GM18499 (cell line): ENCODE results near the gene ANKRD9.
"Not testable (repeated sequence)": the region's sequence is repeated elsewhere in the genome, so short reads cannot be mapped to it uniquely, and the experiment has no call there.

Experiments used
- ATAC-seq: cut with Tn5 transposase; IDR thresholded peaks from one replicate; pipeline ENCODE4 v1.9.1; 2021; ENCODE audit warnings: moderate number of reproducible peaks; ENCODE audit not compliant: insufficient read depth, unreplicated experiment

Gene ANKRD9, protein sequence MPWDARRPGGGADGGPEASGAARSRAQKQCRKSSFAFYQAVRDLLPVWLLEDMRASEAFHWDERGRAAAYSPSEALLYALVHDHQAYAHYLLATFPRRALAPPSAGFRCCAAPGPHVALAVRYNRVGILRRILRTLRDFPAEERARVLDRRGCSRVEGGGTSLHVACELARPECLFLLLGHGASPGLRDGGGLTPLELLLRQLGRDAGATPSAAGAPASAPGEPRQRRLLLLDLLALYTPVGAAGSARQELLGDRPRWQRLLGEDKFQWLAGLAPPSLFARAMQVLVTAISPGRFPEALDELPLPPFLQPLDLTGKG

DNA sequence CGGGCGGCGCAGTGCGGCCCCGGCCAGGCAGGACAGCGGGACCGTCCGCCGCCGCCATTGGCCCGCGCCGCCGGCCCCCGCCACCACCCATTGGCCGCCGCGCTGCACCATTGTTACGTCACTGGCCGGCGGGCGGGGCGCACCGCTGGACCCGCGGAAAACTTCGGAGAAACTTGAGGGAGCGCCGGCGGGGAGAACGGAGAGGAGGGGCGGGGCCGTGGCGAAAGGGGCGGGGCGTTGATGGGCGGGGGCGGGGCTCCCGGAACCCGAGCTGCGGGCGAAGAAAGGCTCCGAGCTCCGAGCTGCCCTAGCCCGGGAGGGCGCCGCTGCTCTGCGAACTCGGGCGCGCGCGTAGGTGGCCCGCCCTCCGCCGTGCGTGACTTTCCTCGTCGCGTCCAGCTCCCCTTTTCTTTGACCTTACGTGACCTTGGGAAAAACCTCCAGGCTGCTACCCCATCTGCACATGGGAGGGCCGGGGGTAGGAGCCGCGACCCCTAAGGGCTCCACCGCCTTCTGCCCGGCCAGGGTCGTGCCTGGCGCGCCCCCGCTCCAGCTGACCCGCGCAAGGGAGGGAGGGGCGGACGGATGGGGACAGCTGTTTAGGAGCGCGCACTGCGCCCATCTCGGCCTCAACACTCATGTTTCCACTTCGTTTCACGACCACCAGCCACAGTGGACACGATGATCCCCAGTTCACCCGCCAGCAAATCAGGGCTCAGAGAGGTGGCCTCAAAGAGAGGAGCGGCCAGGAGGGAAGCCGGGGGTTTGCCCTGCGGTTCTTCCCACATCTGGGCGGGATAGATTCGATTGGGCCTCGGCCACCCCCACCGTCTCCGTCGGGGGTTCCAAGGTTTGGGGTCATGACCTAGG lies at the start of gene ANKRD9:
TSS of gene ANKRD9 (minus strand) at position 31 of the 870 bp plus-strand sequence. CDS start 1,887 bp downstream, outside the sequence.
- ATAC-seq = no peak

DNA sequence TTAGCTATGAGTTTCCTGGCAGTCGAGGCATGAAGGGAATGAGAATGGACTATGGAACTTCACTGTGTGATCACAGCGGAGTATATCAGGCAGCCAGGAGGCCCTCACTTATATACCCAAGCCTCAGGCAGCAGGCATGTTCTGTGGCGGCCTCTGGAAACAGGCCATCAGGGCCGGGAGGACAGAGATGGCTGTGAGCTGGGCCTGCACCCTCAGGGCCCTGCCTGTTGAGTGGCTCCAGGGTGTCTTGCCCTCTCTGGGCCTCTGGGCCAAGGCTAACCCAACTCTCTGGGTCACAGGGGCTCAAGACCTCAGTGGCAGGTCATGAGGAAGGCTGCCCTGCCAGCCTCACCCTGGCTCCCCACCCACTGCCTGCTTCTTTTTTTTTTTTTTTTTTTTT lies 49.0 kb upstream of the ANKRD9 start:
- ATAC-seq = no peak

GRCh38 chr14:102557434-102558226 lies 48.1 kb upstream of the ANKRD9 start:
- ATAC-seq = no peak

GRCh38 chr14:102556098-102556677 lies 46.6 kb upstream of the ANKRD9 start:
- no peak for ATAC-seq

- ATAC-seq = no peak
Observed at GRCh38 chr14:102554821-102555819, 45.5 kb upstream of the ANKRD9 start.

DNA sequence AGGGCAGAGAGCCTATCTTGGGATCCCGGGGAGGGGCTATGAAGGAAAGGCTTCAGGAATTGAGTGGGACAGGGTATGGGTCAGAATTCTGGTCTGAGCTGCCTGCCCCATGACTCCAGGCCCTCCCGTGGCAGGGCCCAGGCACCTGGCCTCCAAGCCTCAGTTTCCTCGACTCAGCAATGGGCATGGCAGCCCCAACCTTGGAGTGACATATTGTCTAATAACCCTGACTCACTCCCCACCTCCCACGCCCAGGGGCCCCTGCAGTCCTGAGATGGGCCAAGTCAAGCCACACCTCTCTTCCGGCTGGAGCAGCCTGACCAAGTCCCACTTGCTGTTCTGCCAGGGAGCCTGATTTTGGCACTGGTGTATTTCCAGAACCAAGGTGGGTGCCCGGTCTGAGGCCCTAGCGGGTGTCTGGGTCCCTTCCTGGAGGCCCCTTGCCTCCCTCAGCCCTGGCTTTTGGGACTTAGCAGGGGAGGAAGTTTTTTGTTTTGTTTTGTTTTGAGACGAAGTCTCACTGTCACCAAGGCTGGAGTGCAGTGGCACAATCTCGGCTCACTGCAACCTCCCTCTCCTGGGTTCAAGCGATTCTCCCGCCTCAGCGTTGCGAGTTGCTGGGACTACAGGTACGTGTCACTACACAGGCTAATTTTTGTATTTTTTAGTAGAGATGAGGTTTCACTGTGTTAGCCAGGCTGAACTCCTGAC lies 42.6 kb upstream of the ANKRD9 start:
- ATAC-seq = no peak

- not testable (repeated sequence) for ATAC-seq
Observed at GRCh38 chr14:102550927-102551401, 41.4 kb upstream of the ANKRD9 start.

GRCh38 chr14:102548616-102549240 lies 39.2 kb upstream of the ANKRD9 start:
- no peak for ATAC-seq

- ATAC-seq = no peak
Observed at GRCh38 chr14:102545461-102546265, 36.1 kb upstream of the ANKRD9 start.

DNA sequence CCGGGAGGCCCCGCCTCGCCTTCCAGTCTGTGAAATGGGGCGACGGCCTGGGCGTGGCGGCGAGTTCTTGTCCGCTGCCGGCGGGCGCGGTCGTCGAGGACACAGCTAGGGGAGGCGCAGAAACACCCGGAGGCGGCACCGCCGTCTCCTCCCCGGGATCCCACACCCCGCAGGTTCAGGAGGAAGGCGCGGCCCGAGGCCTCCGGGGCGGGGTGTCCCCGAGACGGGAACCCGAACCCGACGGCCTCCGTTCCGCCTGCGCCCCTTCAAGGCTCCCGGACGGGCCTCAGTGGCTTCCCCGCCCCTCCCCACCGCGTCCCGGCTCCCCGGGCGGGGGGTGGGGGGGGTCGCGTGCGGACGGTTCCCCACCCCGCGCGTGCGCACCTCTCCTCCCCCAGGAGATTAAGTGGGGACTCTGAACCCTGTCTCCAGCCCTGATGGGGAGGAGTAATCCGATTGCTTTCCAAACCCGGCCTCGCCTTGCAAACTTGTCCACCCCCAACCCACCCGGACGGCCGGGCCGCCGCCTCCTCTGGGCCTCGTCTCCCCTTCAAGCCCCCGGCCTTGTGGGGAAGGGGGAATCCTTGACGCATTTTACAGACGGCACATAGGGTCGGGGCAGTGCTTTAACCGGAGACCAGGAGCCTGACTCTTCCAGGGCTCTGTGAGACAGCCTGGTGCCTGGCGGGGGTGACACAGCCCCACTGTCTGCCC lies 35.3 kb upstream of the ANKRD9 start:
- no peak for ATAC-seq

DNA sequence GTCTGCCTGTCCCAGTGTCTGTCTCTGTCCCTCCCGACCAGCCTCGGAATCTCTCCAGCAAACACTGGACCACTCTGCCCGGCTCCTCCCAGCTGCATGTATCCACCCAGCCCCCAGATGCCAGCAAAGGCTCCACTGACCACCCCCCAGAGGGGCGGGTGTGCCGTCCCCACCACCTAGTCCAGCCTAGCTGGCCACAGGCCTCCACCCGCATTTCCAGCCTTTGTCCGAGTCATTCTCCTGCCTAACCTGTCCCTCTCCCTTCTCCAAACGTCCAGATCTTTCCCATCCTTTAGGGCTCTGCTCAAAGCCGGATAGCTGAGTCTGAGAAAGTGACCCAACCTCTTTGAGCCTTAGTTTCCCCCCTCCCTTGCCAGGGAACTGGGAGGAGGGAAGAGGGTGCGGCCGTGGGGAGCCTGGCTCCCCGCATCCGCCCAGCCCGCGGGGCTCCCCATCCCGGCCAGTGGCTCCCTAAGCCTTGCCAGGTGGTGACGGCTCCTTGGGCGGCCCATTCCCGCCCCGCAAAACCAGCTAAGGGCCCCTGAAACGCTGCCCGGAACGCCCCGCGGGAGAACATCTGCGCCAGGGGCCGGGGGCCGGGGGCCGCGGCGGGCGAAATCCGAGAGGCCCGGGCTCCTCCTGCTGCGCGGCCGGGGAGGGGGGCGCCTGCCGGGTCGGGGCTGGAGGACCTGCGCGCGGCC lies 34.6 kb upstream of the ANKRD9 start:
- ATAC-seq = no peak

GRCh38 chr14:102541771-102542170 lies 32.2 kb upstream of the ANKRD9 start:
- ATAC-seq = no peak

- not testable (repeated sequence) for ATAC-seq
Observed at GRCh38 chr14:102541029-102541491, 31.5 kb upstream of the ANKRD9 start.

DNA sequence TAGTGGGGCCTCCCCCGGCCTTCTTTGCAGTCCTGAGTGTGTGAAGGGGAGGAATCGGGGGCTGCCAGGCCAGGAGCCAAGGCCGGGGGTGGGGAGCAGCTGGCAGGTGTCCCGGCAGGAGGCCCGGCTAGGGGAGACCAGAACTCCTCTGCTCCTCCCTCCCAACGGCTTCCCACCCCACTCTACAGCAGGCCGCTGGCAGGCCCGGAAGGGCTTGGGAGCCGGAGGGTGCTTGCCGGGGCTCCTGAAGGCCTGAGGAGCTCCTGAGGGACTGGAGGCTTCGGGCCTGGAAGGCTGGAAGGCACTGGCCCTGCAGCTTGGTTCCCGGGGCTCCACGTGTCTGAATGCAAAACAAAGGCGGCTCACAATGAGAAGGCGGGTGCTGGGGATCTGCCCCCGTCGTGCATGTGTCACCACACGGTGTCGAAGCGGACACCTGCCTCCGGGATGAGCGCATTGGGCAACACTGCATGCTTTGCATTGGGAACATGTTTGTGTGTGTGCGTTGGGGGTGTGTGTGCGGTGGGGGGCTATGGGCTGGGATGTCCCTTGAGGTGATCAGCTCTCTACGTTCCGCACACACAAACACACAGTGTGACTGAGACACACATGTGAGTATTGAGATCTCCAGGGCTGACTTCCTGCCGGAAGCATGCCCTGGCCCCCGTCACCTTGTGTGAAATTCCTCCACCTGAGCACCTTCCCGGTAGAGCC lies 30.9 kb upstream of the ANKRD9 start:
- no peak for ATAC-seq
